SK-N-SH treated with all-trans-retinoic acid at 6 μM for 48 hours (cell line): ENCODE results near the gene SRF.

Experiments
- CSDC2 ChIP-seq: fragments of 250-450 bp; sonication (Bioruptor Pico); IDR thresholded peaks from 2 replicates; pipeline ENCODE4 v1.5.0; 2020; ENCODE audit warnings: mild to moderate bottlenecking, moderate library complexity
- OSR1 ChIP-seq: fragments of 250-450 bp; sonication (Bioruptor Pico); IDR thresholded peaks from 2 replicates; pipeline ENCODE4 v1.8.0; 2022; ENCODE audit warnings: moderate library complexity, mild to moderate bottlenecking, inconsistent platforms
- ZNF565 ChIP-seq: fragments of 450-650 bp; formaldehyde crosslinking; conservative IDR thresholded peaks from 2 replicates; pipeline ENCODE4 v1.5.0; 2020; ENCODE audit warnings: low read depth, mild to moderate bottlenecking, moderate library complexity

DNA sequence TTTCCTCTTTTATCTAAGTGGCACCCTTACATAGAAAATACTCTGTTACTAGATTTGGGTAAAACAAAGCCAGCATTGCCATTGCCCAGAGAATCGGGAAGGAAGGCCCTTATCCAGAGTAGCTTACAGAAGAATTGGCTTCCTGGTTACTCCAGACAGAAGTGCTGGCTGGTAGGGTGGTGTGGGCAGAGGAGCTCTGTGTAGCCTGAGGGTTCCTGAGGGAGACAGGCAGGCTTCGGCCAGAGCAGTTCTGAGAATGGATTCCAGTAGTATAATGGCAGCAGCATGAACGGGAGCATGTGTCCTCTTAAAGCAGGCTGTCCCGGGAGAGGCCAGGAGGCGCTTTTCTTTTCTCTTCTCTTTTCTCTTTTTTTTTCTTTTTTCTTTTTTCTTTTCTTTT, 22.9 kb downstream of the SRF start:
- TF ChIP-seq OSR1 (CRISPR knock-in tag) (no peak), CSDC2 (no peak), ZNF565 (CRISPR knock-in tag) (no peak)
